Thoracic aorta (tissue), 2 donors: Measurements from ENCODE around the gene NTPCR. TPM values are rescaled to one million over a fixed set of nuclear protein-coding genes. Genes with fewer than 3 reads are reported as not detected.
"Not testable (repeated sequence)": the region's sequence is repeated elsewhere in the genome, so short reads cannot be mapped to it uniquely, and the experiment has no call there.

Source experiments
- ATAC-seq: fragments of 150-250 bp; one replicate; pipeline ENCODE4 v1.8.0; 2017; ENCODE audit warnings: low read depth; ENCODE audit not compliant: insufficient number of reproducible peaks, low FRiP score
- DNase-seq: peaks from one replicate; pipeline ENCODE4 v3.0.0-alpha.2; 2020; ENCODE audit warnings: low spot score
- H3K27ac ChIP-seq, 2 donors: fragments of 200-600 bp; sonication (generic); 1 replicate in 1 of 2; 2 replicates in 1 of 2; pipeline ENCODE4 v1.5.1; 2016; ENCODE audit warnings: mild to moderate bottlenecking in 2 of 2, moderate library complexity in 2 of 2
- H3K27me3 ChIP-seq: fragments of 200-600 bp; sonication (generic); replicated peaks from 2 replicates; pipeline ENCODE4 v1.6.0; 2016; ENCODE audit warnings: mild to moderate bottlenecking; ENCODE audit not compliant: insufficient read depth
- H3K36me3 ChIP-seq: fragments of 200-600 bp; sonication (generic); one replicate; pipeline ENCODE4 v1.5.1; 2016
- H3K4me1 ChIP-seq, 2 donors: fragments of 200-600 bp; sonication (generic); 1 replicate in 1 of 2; 2 replicates in 1 of 2; pipeline versions ENCODE4 v1.5.1 to v1.6.0; 2016; ENCODE audit warnings: low read depth in 2 of 2, mild to moderate bottlenecking in 1 of 2; ENCODE audit not compliant: control insufficient read depth in 1 of 2
- H3K4me3 ChIP-seq: fragments of 200-600 bp; sonication (generic); 2 replicates; pipeline ENCODE4 v1.5.1; 2016; ENCODE audit warnings: mild to moderate bottlenecking
- H3K9me3 ChIP-seq: fragments of 200-600 bp; sonication (generic); 2 replicates; pipeline ENCODE4 v1.5.1; 2016
- total RNA-seq, 2 donors: library from RNA; depleted of rRNA; stranded (reverse); fragments of >200 nt; gene quantifications; one replicate each; pipeline versions ENCODE4 v1.1.0 to v1.2.3, GENCODE V29; 2016
- TF ChIP-seq, protein P1 (sequence below): fragments of 200-600 bp; sonication (generic); IDR thresholded peaks from one replicate; pipeline ENCODE4 v1.5.1; 2019; ENCODE audit warnings: antibody characterized with exemption

NTPCR gene
- total RNA-seq, 2 donors from 2014 or later = 9.3 to 21.4 TPM

DNA sequence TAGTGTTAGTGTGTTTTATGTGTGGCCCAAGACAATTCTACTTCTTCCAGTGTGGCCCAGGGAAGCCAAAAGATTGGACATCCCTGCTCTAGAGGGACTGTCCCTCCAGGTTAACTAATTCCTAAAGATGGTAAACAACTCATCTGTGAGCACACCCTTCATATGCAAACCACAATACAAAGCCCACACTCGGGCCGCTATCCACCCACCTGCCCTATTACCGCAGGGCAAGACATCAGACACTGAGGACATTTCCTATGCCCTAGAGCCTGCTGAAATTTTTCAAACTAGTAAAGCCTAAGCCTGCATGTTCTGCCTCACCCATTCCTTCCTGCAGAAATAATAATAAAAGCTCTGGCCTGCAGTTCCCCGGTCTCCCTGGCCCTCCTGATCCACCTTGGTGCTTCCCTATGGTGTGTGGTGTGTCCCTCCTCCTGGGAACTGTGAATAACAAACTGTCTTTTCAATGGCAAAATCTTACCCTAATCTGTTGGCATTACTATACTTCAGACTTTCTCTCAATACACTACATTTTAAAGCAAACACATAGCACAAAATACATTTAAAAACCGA is 39.3 kb upstream of the NTPCR start:
- ATAC-seq = no peak
- TF ChIP-seq, protein P1, sequence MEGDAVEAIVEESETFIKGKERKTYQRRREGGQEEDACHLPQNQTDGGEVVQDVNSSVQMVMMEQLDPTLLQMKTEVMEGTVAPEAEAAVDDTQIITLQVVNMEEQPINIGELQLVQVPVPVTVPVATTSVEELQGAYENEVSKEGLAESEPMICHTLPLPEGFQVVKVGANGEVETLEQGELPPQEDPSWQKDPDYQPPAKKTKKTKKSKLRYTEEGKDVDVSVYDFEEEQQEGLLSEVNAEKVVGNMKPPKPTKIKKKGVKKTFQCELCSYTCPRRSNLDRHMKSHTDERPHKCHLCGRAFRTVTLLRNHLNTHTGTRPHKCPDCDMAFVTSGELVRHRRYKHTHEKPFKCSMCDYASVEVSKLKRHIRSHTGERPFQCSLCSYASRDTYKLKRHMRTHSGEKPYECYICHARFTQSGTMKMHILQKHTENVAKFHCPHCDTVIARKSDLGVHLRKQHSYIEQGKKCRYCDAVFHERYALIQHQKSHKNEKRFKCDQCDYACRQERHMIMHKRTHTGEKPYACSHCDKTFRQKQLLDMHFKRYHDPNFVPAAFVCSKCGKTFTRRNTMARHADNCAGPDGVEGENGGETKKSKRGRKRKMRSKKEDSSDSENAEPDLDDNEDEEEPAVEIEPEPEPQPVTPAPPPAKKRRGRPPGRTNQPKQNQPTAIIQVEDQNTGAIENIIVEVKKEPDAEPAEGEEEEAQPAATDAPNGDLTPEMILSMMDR = no peak
- Histone ChIP-seq H3K27ac (no peak overlapping the region), H3K9me3 (no peaks in the 10 kb centered on the region), H3K4me3 (no peak overlapping the region), H3K4me1 (no peaks in the 10 kb centered on the region), H3K36me3 (no peaks in the 10 kb centered on the region), H3K27me3 (no peaks in the 10 kb centered on the region)
- DNase-seq = no peak

GRCh38 chr1:232912845-232913580 is 37.4 kb upstream of the NTPCR start:
- TF ChIP-seq, protein P1 = no peak
- no peaks in the 10 kb centered on the region for H3K9me3 ChIP-seq
- no peak overlapping the region for H3K4me3 ChIP-seq
- no peaks in the 10 kb centered on the region for H3K4me1 ChIP-seq
- no peaks in the 10 kb centered on the region for H3K36me3 ChIP-seq
- H3K27me3 ChIP-seq = no peaks in the 10 kb centered on the region
- H3K27ac ChIP-seq = no peak overlapping the region
- DNase-seq = no peak
- ATAC-seq = no peak

DNA sequence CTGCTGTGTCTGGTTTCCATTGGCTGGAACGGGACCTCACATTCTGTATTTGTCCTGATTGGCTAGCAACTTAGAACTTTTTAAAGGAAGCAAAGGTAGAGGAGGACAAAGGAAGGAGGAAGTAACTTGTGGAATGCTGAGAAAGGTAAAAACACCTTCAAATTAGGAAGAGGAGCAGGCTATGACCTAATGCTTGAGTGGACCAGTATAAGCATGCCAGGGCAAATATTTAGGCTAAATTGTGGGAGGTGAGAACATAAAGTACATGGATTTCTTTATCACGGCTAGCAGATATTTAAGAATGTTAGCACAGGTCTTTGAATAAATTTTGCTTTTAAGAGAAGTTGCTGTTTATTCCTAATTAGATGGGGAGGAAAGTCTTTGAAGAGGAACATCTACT is 36.1 kb upstream of the NTPCR start:
- ATAC-seq, H3K36me3 ChIP-seq, H3K4me1 ChIP-seq, DNase-seq, H3K4me3 ChIP-seq, H3K27me3 ChIP-seq, H3K9me3 ChIP-seq, H3K27ac ChIP-seq: not testable (repeated sequence)

GRCh38 chr1:232915212-232915611 is 35.2 kb upstream of the NTPCR start:
- Histone ChIP-seq H3K4me1 (no peaks in the 10 kb centered on the region), H3K9me3 (no peaks in the 10 kb centered on the region), H3K27me3 (no peaks in the 10 kb centered on the region), H3K4me3 (no peak overlapping the region), H3K36me3 (no peaks in the 10 kb centered on the region), H3K27ac (no peak overlapping the region)
- DNase-seq = no peak
- TF ChIP-seq, protein P1 = no peak
- ATAC-seq = no peak

- Histone ChIP-seq H3K27ac (no peak overlapping the region), H3K9me3 (no peaks in the 10 kb centered on the region), H3K36me3 (no peaks in the 10 kb centered on the region), H3K4me3 (no peak overlapping the region), H3K27me3 (no peaks in the 10 kb centered on the region), H3K4me1 (no peaks in the 10 kb centered on the region)
- TF ChIP-seq, protein P1 = no peak
- DNase-seq = no peak
- no peak for ATAC-seq
Measured at GRCh38 chr1:232917053-232917452, 33.4 kb upstream of the NTPCR start.
